Cardiac fibroblast (primary cell): ENCODE measurements around the gene NOXA1.
"Not testable (repeated sequence)": the region's sequence is repeated elsewhere in the genome, so short reads cannot be mapped to it uniquely, and the experiment has no call there.

Experiments
- DNase-seq, 2 donors: peaks; one replicate each; pipeline versions ENCODE4 v3.0.0 to v3.0.0-alpha.2; 2010; ENCODE audit warnings: low read depth in 2 of 2
- H3K4me3 ChIP-seq, 2 donors: replicated peaks in 1 of 2; 1 replicate in 1 of 2; 2 replicates in 1 of 2; pipeline ENCODE4 v1.5.1; 2011; ENCODE audit warnings: low read depth in 2 of 2, low read length in 2 of 2, mild to moderate bottlenecking in 2 of 2, moderate library complexity in 1 of 2
- TF ChIP-seq, protein P1 (sequence below): IDR thresholded peaks from one replicate; pipeline ENCODE4 v1.5.1; 2011; ENCODE audit warnings: low read depth, mild to moderate bottlenecking, low read length, inconsistent platforms

NOXA1 gene

GRCh38 chr9:137446851-137447471 lies 23.8 kb downstream of the NOXA1 start:
- H3K4me3 ChIP-seq, result no peak overlapping the region
- TF ChIP-seq, protein P1, sequence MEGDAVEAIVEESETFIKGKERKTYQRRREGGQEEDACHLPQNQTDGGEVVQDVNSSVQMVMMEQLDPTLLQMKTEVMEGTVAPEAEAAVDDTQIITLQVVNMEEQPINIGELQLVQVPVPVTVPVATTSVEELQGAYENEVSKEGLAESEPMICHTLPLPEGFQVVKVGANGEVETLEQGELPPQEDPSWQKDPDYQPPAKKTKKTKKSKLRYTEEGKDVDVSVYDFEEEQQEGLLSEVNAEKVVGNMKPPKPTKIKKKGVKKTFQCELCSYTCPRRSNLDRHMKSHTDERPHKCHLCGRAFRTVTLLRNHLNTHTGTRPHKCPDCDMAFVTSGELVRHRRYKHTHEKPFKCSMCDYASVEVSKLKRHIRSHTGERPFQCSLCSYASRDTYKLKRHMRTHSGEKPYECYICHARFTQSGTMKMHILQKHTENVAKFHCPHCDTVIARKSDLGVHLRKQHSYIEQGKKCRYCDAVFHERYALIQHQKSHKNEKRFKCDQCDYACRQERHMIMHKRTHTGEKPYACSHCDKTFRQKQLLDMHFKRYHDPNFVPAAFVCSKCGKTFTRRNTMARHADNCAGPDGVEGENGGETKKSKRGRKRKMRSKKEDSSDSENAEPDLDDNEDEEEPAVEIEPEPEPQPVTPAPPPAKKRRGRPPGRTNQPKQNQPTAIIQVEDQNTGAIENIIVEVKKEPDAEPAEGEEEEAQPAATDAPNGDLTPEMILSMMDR, result no peak
- DNase-seq, result no peak

DNA sequence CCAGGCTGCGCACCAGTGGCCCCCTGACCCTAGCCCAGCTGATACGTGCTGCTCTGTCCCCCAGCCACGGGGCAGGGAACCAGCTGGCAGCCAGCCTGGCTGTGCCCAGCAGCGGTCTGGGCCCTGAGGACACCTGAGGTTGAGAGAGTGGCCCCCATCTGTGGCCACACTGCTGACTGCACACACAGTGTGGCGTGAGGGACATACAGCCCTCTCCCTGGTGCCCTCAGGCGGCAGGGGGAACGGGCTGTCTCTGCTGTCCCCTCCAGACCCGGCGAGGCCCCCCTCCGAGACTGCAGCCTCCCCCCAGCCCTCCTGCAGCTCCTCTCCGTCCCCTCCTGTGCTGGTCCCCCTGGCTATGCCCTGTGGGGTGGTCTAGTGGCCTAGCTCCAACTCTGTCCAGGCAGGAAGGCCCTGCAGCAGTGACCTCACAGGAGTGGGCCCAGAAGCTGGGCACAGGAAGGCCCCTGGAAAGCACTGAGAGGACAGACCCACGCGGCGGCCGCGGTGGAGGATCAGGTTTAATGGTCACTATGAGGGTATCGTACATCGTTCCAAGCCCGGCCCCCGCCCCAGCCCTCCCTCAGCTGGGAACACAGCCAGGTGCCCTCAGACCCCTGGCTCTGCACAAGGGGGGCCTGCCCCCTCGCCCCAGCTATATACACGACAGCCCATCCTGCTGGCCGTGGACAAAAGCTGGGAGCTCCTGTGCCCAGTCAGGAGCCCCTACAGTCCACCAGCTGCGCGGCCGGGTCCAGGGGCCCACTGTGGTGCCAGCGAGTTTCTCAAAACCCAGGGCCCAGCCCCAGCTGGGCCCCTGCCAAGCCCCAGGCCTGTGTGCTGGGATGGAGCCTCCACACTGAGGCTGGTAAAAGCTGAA lies 24.8 kb downstream of the NOXA1 start:
- no peak for DNase-seq
- TF ChIP-seq, protein P1, result no peak
- no peak overlapping the region for H3K4me3 ChIP-seq

DNA sequence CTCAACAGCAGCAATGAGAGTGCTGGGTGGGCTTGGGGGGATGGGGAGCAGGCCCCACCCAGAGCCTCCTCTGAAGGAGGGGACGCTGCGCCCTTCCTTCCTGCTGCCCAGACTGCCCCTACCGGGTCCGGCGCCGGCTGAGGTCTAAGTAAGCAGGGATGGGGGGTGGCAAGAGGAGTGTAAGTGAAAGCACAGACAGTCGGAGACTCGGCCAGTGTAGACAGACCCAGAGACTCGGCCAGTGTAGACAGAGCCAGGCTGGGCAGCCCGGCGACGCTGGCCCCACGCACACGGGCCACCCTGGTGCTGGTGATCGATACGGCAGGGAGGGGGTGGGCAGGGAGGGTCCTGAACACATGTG lies 25.4 kb downstream of the NOXA1 start:
- TF ChIP-seq, protein P1, result no peak
- no peak for DNase-seq
- H3K4me3 ChIP-seq, result no peak overlapping the region

- H3K4me3 ChIP-seq, result no peak overlapping the region
- DNase-seq, result no peak
These were observed 26.1 kb downstream of the NOXA1 start for GRCh38 chr9:137449081-137449844.

DNA sequence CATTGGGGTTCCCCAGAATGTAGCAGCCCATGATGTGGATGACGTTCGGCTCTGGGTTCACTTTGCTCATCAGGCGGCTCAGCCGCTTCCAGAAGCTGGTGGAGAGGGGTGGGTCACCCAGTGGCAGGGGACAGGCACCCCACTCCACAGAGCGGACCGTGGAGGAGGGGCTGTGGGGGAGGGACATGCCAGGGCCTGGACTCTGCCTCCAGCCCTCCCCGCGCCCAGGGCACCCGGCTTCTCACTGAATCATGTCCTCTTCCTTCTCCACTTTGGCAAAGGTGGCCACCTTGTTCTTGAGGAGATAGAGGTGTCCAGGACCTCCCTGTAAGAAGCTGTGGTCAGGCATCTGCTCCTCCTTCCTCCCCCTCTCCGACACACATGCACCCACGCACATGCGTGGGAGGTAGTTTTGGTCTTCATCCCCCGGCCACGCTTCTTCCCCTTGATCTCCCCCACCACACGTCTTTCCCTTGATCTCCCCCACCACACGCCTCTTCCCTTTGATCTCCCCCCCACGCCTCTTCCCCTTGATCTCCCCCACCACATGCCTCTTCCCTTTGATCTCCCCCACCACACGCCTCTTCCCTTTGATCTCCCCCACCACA lies 26.8 kb downstream of the NOXA1 start:
- TF ChIP-seq, protein P1, result no peak
- DNase-seq, result no peak
- H3K4me3 ChIP-seq, result no peak overlapping the region

More at GRCh38 chr9:137449081-137449844, 26.1 kb downstream of the NOXA1 start:
- TF ChIP-seq, protein P1, result no peak

- H3K4me3 ChIP-seq, DNase-seq: not testable (repeated sequence)
These were observed 27.5 kb downstream of the NOXA1 start for GRCh38 chr9:137450539-137451222.

DNA sequence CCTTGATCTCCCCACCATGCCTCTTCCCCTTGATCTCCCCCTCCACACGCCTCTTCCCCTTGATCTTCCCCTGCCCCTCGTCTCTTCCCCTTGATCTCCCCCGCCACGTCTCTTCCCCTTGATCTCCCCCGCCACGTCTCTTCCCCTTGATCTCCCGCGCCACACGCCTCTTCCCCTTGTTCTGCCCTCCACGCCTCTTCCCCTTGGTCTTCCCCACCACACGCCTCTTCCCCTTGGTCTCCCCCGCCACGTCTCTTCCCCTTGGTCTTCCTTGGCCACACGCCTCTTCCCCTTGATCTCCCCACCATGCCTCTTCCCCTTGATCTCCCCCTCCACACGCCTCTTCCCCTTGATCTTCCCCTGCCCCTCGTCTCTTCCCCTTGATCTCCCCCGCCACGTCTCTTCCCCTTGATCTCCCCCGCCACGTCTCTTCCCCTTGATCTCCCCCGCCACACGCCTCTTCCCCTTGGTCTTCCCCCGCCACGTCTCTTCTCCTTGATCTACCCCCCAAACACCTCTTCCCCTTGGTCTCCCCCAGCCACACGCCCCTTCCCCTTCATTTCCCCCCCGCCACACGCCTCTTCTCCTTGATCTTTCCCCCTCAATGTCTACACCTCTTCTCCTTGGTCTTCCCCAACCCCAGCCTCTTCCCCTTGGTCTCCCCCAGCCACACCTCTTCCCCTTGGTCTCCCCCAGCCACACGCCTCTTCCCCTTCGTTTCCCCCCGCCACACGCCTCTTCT lies 28.2 kb downstream of the NOXA1 start:
- DNase-seq, H3K4me3 ChIP-seq: not testable (repeated sequence)
